B cell (primary cell): ENCODE measurements around the gene PRDM13.
"Not testable (repeated sequence)": the region's sequence is repeated elsewhere in the genome, so short reads cannot be mapped to it uniquely, and the experiment has no call there.

Experiments used
- CTCF ChIP-seq: fragments of 200-600 bp; IDR thresholded peaks from one replicate; pipeline ENCODE4 v1.8.0; 2022; ENCODE audit warnings: antibody characterized with exemption, mild to moderate bottlenecking
- EZH2 ChIP-seq: IDR thresholded peaks from 2 replicates; pipeline ENCODE4 v1.6.1; 2012; ENCODE audit warnings: borderline replicate concordance, low read depth, mild to moderate bottlenecking, moderate library complexity, low read length; ENCODE audit not compliant: insufficient read depth, poor library complexity, severe bottlenecking

- not testable (repeated sequence) for TF ChIP-seq CTCF, EZH2
These were observed 11.9 kb upstream of the PRDM13 start for GRCh38 chr6:99594696-99595095.
